NT2/D1 (cell line): ENCODE data around the gene GABRR2.

ENCODE experiments used
- DNase-seq: peaks from one replicate; pipeline ENCODE4 v3.0.0-alpha.2; 2011; ENCODE audit warnings: low read depth, low spot score
- H3K27me3 ChIP-seq: 2 replicates; pipeline ENCODE4 v1.6.0; 2011; ENCODE audit warnings: mild to moderate bottlenecking; ENCODE audit not compliant: insufficient read length, insufficient read depth
- H3K36me3 ChIP-seq: 2 replicates; pipeline ENCODE4 v1.6.1; 2011; ENCODE audit warnings: mild to moderate bottlenecking, low read length, mixed read lengths; ENCODE audit not compliant: insufficient read depth, insufficient read length
- H3K4me1 ChIP-seq: 2 replicates; pipeline ENCODE4 v1.5.1; 2011; ENCODE audit not compliant: insufficient read depth, insufficient read length
- H3K4me3 ChIP-seq: 2 replicates; pipeline ENCODE4 v1.5.1; 2011; ENCODE audit warnings: low read depth; ENCODE audit not compliant: insufficient read length
- H3K9ac ChIP-seq: 2 replicates; pipeline ENCODE4 v1.6.0; 2011; ENCODE audit warnings: low read depth; ENCODE audit not compliant: insufficient read length
- H3K9me3 ChIP-seq: 2 replicates; pipeline ENCODE4 v1.5.1; 2011; ENCODE audit warnings: mild to moderate bottlenecking, low read length; ENCODE audit not compliant: insufficient read depth
- SUZ12 ChIP-seq: IDR thresholded peaks from 2 replicates; pipeline ENCODE4 v1.6.1; 2011; ENCODE audit not compliant: insufficient read length, insufficient read depth; ENCODE audit errors: extremely low read depth
- YY1 ChIP-seq: IDR thresholded peaks from 2 replicates; pipeline ENCODE4 v1.6.1; 2011; ENCODE audit not compliant: insufficient read length, insufficient read depth
- ZNF274 ChIP-seq: IDR thresholded peaks from 2 replicates; pipeline ENCODE4 v1.6.1; 2011; ENCODE audit warnings: mild to moderate bottlenecking, low read depth, low read length

GABRR2 gene

DNA sequence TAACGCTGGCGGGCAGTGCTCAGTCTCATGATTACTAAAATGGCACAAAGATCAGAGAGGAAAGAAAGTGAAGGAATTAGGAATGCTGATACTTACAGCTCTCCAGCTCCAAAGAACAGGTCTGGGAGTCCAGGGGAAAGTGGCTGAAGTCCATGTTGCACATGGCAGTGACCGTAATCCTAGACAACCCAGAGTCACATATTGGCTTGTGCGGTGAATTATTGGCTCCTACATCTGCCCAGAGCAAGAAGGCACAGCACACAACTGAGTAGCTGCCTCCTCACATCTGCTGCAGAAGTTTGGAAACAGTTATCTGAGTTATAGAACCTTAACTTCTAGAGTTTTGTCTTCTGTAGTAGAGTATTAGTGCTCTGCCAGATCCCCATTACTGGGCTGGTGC lies 47.2 kb downstream of the GABRR2 start:
- Histone ChIP-seq H3K36me3 (no peaks in the 10 kb centered on the region), H3K9ac (no peak overlapping the region), H3K27me3 (no peaks in the 10 kb centered on the region), H3K9me3 (no peaks in the 10 kb centered on the region), H3K4me1 (no peaks in the 10 kb centered on the region), H3K4me3 (no peak overlapping the region)
- no peak for TF ChIP-seq SUZ12
- no peak for TF ChIP-seq YY1
- TF ChIP-seq ZNF274: no peak
- no peak for DNase-seq

DNA sequence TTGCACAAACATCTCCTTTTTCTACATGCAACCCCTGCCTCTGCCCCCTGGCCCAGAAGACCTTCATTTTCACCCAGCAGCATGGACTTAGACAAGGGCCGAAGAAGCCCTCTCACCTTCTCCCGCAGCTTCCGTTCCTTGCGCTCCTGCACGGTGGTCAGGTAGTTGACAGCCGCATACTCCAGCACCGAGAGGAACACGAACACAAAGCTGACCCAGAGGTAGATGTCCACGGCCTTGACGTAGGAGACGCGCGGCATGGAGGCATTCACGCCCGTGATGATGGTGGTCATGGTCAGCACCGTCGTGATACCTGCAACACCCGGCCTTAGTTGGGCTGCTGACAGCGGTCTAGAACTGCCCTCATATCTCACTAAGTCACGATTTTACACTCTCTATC lies 50.8 kb downstream of the GABRR2 start:
- TF ChIP-seq SUZ12 (no peak), YY1 (no peak), ZNF274 (no peak)
- Histone ChIP-seq H3K9ac (no peak overlapping the region), H3K9me3 (no peaks in the 10 kb centered on the region), H3K27me3 (no peaks in the 10 kb centered on the region), H3K4me1 (no peaks in the 10 kb centered on the region), H3K36me3 (no peaks in the 10 kb centered on the region), H3K4me3 (no peak overlapping the region)
- DNase-seq: no peak

DNA sequence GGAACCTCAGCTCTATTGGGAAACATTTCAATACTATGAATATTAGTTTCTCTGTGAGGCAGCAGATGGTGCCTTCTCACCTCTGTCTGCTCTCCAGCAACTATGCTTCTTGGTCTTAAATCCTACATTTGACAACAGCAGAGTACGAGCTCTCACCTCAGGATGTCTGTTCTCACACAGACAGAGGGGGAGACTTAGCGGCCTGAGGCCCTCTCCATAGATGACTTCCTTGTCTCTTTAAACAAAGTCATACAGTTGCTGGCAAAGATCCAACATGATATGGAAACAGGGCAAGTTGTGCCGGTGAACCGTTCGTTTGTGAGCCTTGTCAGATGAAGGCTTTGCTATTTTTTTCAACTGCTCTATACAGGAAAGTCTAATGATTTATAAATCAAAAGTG lies 54.3 kb downstream of the GABRR2 start:
- no peak for DNase-seq
- H3K9ac ChIP-seq: no peak overlapping the region
- H3K27me3 ChIP-seq: no peaks in the 10 kb centered on the region

DNA sequence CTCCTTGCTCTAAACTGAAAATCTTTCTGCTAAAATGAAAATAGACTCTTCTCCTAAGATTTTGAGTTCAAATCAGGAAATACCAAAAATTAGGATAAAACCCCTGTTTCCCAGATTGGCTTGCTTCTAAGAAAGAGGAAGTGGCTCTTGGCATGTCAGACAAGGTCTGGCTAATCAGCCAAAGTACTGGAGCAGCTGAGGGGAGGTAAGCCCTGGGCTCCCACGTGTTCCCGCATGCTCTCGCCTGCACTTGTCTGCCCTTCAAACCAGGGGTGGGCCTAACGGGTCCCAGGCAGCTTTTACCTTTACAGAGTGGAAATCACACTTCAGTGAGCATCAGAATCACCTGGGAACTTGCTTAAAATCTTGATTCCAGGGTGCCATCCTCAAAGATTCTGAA lies 54.8 kb downstream of the GABRR2 start:
- H3K9ac ChIP-seq: no peak overlapping the region
- DNase-seq: no peak
- no peaks in the 10 kb centered on the region for H3K4me1 ChIP-seq
- H3K27me3 ChIP-seq: no peaks in the 10 kb centered on the region
- H3K4me3 ChIP-seq: no peak overlapping the region
- no peak for TF ChIP-seq ZNF274
- TF ChIP-seq YY1: no peak
- TF ChIP-seq SUZ12: no peak
- H3K36me3 ChIP-seq: no peaks in the 10 kb centered on the region
- no peaks in the 10 kb centered on the region for H3K9me3 ChIP-seq

More for the DNA sequence above, 54.3 kb downstream of the GABRR2 start:
- Histone ChIP-seq H3K4me3 (no peak overlapping the region), H3K36me3 (no peaks in the 10 kb centered on the region), H3K4me1 (no peaks in the 10 kb centered on the region), H3K9me3 (no peaks in the 10 kb centered on the region)
- TF ChIP-seq ZNF274 (no peak), SUZ12 (no peak), YY1 (no peak)

DNA sequence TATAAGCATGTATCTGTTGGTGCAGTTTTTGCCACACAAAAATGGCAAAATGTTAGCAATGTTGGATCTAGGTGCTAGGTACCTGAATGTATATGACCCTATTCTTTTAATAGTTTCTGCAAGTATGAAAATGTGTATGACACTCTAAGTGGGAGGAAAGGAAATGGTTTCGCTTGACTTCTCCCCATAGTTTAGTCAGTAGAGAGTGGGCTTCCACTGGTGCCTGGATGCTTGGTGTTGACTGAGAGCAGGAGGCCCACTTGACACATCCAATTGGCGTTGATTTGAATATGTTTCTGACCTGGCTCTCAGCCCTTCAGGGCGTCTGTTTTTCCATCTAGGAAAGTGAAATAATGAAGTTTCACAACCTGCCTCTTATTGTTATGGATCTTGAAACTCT lies 56.2 kb downstream of the GABRR2 start:
- TF ChIP-seq YY1 (no peak), SUZ12 (no peak), ZNF274 (no peak)
- H3K36me3 ChIP-seq: no peaks in the 10 kb centered on the region
- no peak for DNase-seq
- H3K4me3 ChIP-seq: no peak overlapping the region
- no peaks in the 10 kb centered on the region for H3K4me1 ChIP-seq
- H3K9me3 ChIP-seq: no peaks in the 10 kb centered on the region
- H3K27me3 ChIP-seq: no peaks in the 10 kb centered on the region
- no peak overlapping the region for H3K9ac ChIP-seq

DNA sequence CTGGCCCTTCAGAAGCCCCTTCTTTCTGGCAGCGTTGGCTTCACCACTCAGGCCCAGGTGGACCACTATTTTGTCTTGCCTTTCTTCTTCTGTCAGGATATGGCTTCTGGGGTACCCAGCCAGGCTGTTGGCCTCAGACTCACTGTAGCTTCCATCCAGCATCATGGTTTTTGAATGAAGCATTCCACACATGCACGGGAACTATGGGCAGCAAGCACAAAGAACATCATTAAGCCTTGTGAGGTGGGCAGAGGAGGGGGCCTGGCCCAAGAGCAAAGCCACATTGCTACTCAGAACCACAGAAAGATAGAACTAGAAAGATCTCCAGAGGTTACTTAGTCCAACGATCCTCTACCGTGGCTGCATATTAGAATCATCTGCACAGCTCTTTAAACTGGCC lies 57.3 kb downstream of the GABRR2 start:
- Histone ChIP-seq H3K9ac (no peak overlapping the region), H3K27me3 (no peaks in the 10 kb centered on the region), H3K9me3 (no peaks in the 10 kb centered on the region), H3K36me3 (no peaks in the 10 kb centered on the region), H3K4me3 (no peak overlapping the region), H3K4me1 (no peaks in the 10 kb centered on the region)
- no peak for DNase-seq
- TF ChIP-seq ZNF274 (no peak), SUZ12 (no peak), YY1 (no peak)

DNA sequence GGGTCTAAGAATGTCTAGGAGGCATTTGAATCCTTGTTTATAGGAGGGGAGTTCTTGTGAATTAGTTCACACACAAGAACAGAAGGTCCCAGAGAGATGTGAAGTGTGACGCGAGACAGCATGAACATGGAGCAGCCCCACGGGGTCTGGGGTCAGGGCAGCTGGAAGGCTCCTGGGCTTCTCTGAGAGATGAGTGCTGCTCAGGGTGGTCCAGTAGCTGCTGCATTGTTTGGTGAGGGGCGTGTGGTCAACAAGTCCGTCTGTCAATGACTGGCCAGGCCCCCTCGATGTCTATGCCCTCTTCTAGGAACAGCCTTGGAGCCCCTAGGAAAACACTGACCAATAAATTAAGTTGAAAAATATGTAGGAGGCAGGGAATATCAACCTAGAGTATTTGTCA lies 57.8 kb downstream of the GABRR2 start:
- Histone ChIP-seq H3K27me3 (no peaks in the 10 kb centered on the region), H3K4me1 (no peaks in the 10 kb centered on the region), H3K4me3 (no peak overlapping the region), H3K9me3 (no peaks in the 10 kb centered on the region), H3K9ac (no peak overlapping the region), H3K36me3 (no peaks in the 10 kb centered on the region)
- no peak for DNase-seq
- no peak for TF ChIP-seq ZNF274
- no peak for TF ChIP-seq SUZ12
- TF ChIP-seq YY1: no peak

DNA sequence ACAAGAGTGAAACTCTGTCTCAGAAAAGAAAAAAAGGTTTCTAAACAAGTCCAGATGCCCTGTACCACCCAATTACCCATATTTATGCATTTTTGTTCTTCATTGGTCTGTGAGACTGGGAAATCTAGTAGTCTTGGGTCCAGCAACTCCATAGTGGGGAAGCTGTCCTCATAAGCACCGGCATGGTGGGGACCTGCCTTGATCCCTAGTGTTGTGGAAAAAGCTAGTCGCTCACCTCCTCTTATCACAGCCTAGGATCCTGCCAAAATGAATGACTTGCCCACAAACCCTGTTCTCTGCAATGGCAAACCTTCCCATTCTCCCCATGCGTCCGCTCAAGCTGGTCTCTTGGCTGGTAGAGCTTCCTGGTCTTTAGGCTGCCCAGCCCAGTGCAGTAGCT lies 59.7 kb downstream of the GABRR2 start:
- DNase-seq: no peak
- Histone ChIP-seq H3K4me1 (no peaks in the 10 kb centered on the region), H3K9me3 (no peaks in the 10 kb centered on the region), H3K4me3 (no peak overlapping the region), H3K9ac (no peak overlapping the region), H3K36me3 (no peaks in the 10 kb centered on the region), H3K27me3 (no peaks in the 10 kb centered on the region)
- TF ChIP-seq YY1 (no peak), SUZ12 (no peak), ZNF274 (no peak)
